Measurements from ENCODE around the gene PLOD2.

PLOD2 gene

DNA sequence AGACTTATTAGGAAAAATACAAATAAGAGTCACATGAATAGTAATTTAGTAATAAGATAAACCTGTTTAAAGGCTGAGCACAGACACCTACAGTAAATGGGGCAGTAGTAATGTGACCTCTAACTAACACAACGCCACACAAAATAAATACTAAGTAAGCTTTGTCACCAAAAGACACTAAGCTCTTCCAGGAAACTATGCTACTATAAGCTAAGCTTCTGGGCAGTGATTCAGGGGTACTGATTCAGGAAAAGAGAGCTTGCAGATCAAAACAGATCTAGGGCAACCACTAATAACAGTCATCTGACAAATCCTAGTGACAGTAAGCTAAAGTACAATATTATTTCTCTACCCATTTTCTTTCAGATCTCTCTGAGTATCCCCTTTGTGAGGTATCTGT lies 68.8 kb downstream of the PLOD2 start:
- no peak for DNase-seq

GRCh38 chr3:146091397-146091796 lies 69.6 kb downstream of the PLOD2 start:
- DNase-seq, result no peak

DNA sequence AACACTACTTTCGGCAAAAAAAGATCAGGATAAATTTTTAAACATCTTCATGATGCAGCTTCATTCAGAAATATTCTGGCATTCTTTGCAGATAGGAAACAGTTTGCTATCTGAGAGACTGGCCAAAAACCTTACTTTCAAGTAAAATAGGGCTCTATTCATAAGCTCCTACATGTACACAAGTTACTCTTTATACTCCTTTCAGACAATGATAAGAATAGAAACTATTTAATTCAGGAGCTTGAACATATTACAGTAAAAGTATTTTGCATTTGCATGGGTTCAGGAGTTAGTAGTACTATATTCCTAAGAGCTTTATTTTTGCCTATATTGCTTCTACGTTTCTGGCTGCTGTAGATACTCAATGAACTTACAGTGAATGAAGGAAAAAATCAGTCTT lies 70.5 kb downstream of the PLOD2 start:
- DNase-seq, result no peak

DNA sequence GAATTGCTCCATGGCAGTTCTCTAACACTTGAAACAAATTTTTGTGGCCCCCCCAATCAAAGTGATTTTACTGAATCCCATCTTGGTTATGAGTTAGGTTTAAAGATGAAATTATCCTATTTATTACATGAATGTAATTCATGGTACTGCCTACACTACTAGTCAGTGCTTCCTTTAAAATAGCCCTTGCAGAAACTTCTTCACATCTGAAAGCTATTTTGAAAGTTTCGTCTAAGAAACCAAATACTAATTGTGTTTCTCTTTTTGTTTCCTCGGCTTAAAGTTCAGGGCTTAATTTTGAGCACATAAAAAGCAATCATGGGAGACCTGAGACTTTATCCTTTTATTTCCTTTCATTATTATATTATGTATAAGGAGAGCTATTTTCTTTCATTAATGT lies 72.1 kb downstream of the PLOD2 start:
- no peak for DNase-seq

DNA sequence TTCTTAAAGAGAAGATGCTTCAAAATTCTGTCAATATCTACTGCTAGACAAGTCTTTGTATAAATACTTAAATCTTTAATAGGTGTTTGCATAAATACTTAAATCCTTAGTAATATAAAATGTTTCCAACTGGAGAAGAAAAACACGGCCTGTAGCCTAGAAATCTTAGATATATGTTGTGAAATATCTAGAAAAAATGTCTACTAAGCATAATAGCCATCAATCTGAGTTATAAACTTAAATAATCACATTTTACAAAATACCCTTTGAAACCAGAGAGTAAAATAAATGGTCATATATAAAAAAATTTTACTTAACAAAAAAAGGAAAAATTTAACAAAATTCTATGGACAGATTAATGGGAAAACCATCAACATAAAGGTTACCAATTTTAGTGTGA lies 73.9 kb downstream of the PLOD2 start:
- no peak for DNase-seq

- no peak for DNase-seq
These were observed 74.8 kb downstream of the PLOD2 start for GRCh38 chr3:146086211-146086610.

DNA sequence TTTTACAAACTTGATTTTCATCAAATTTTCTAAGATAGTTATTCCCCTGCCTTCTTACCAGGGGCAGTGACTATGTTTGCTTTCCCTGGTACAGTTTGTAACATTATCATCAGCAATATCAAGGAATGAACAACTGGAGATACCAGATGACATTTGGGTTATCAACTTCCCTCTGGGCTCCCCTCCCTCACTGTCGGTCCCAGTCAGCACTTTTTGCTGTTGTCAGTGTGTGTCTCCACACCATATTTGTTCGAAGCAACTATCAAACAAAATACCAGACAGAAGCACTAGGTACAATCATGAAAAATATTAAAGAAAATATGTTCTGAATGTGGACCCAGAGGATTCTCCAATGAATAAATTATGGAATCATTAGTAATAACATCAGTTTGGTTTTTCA lies 75.3 kb downstream of the PLOD2 start:
- no peak for DNase-seq

- no peak for DNase-seq
These were observed 80.4 kb downstream of the PLOD2 start for GRCh38 chr3:146080578-146080977.

DNA sequence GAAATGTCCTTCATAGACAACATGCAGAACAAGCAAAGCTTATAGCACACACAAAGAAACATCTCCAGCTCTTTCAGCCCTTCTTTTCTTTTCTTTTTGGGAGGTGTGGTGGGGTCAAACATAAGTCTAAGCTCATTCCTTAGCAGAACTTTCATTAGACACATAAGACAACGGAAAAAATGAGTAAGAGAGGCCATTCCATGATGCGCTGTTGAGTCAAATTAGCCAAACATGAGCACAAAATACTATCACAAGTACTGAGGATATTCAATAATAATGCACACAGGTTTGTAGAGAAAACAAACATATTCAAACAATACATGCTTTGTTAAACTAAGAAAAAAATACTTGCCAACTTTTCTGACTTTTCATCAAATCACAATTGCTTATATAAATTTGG lies 83.0 kb downstream of the PLOD2 start:
- no peak for DNase-seq

GRCh38 chr3:146077181-146077580 lies 83.8 kb downstream of the PLOD2 start:
- DNase-seq, result no peak

DNA sequence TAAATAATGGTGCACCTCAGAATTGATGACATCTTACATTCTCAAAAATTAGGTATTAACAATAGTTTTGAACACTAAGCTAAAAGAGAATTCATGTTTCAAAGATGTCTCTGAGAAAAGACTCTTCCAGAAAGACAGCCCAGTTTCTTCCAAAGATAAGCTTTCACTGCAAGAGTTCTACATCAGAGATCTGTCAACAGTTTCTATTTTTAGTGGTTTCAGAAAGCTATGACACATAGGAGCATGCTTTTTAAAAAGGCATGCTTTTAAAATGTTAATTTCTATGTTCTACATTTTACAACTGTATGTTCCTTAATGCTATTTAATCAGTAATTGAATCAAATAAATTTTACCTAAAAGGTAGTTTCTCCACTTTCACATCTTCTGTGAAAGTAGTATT lies 88.2 kb downstream of the PLOD2 start:
- DNase-seq, result no peak

DNA sequence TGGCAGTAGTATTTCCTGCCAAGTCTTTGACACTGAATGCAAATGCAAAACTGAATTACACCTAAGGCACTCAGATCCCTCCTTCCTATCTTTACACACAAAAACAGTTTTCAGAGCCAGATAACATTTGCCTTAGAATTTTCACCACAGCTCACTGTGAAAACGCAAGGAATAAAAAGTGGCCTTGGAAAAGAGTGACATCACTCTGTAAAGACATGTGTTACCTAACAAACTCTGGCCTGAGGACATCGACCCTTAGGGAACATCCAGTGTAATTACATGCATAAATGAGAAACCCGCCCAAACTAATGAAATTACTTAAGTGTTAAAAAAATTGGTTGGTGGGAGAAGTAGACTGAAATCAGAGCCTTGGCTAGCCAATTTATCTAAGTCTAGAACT lies 88.9 kb downstream of the PLOD2 start:
- no peak for DNase-seq

- DNase-seq, result no peak
These were observed 89.4 kb downstream of the PLOD2 start for GRCh38 chr3:146071632-146072031.

- DNase-seq, result no peak
These were observed 93.9 kb downstream of the PLOD2 start for GRCh38 chr3:146067048-146067447.

GRCh38 chr3:146065573-146066006 lies 95.4 kb downstream of the PLOD2 start:
- DNase-seq, result peak; percentile 24 to 53

DNA sequence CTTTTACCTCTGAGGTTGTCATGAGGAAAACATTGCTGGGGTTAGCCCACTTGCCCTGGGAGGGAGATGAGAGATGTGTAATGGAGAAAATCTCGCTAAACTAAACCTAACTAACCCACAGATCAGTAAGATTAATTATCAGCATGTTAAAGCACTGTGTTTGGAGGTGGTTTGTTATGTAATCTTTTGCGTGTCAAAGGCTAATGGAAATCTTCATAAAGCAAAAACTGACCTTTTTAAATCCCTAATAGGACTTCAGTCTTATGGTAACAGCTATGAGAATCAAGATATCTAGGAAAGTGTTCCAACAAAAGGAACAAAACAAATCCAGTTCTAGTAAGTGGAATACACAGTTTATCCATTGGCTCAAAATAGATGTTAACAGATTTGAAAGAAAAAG lies 102.7 kb downstream of the PLOD2 start:
- DNase-seq, result no peak

GRCh38 chr3:146052791-146053310 lies 108.1 kb downstream of the PLOD2 start:
- DNase-seq, result no peak

GRCh38 chr3:146052056-146052790 lies 108.8 kb downstream of the PLOD2 start:
- DNase-seq, result no peak

DNA sequence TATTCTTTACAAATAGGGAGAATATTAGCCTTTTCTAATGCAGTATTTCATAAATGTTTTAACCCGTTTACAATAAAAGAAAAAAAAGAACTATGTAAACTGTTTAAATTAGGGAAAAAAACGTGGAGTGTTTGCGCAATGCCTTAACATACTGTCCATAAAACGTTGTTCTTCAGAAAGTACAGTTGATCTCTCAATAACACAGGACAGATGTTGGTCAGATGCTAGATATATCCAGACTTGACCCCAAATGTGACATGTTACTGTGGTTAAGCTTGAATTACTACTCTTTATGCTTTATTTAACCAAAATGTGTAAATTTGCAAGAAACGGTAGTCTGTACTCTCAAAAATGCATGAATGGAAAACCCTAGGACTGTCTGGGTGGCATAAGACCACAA lies 110.3 kb downstream of the PLOD2 start:
- DNase-seq, result no peak

- no peak for DNase-seq
These were observed 113.5 kb downstream of the PLOD2 start for GRCh38 chr3:146047485-146047884.

- DNase-seq, result no peak
These were observed 116.9 kb downstream of the PLOD2 start for GRCh38 chr3:146044046-146044445.

DNA sequence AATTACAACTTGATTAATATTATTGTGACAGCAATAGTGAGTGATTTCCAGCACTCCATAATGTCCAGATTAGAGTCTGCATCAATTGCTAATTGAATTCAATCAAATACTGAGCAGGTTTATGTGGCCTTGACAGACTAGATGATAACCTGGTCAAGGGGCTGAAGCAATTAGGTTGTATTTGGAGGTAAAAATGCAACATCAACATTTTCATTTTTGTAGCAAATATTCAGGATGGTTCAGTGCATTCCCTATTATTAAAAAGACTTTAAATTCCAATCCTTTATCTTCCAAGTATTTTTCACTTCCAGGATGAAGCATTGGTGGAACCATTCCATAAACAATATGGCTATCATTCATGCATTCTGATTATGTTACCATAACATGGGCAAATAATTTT lies 120.4 kb downstream of the PLOD2 start:
- DNase-seq, result no peak

DNA sequence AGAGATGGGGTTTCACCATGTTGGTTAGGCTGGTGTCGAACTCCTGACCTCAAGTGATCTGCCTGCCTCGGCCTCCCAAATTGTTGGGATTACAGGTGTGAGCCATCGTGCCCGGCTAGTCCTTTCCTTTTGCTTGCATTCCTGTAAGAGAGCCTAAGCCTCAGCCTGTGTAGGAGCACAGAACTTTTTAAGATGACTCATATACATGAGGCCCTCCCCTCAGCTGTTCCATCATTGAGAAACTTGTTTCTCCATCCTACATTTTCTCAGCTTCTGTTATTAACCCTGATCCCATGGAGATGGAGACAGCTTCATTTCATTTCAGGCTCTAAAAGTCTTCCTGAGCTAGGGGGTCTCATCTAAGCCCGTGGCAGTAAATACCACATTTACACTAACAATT lies 123.3 kb downstream of the PLOD2 start:
- DNase-seq, result no peak

- DNase-seq, result no peak
These were observed 124.7 kb downstream of the PLOD2 start for GRCh38 chr3:146036281-146036680.

- no peak for DNase-seq
These were observed 125.6 kb downstream of the PLOD2 start for GRCh38 chr3:146035366-146035765.
